HepG2 (cell line): ENCODE data around the gene AXDND1. TPM values are rescaled to one million over a fixed set of nuclear protein-coding genes. Genes with fewer than 3 reads are reported as not detected.

Experiments
- DBP ChIP-seq: sonication (generic); formaldehyde crosslinking; IDR thresholded peaks from 2 replicates; pipeline ENCODE4 v1.4.0; 2020; ENCODE audit warnings: missing genetic modification reagents; ENCODE audit errors: not compliant biosample characterization
- DMAP1 ChIP-seq: IDR thresholded peaks from 2 replicates; pipeline ENCODE4 v1.6.1; 2016
- HHEX ChIP-seq: IDR thresholded peaks from 2 replicates; pipeline ENCODE4 v1.6.1; 2016; ENCODE audit warnings: control low read depth
- HIC2 ChIP-seq: sonication (generic); formaldehyde crosslinking; IDR thresholded peaks from 2 replicates; pipeline ENCODE4 v1.9.0; 2022; ENCODE audit warnings: low read depth, missing genetic modification reagents
- HMG20A ChIP-seq: IDR thresholded peaks from 2 replicates; pipeline ENCODE4 v1.6.1; 2016; ENCODE audit warnings: borderline replicate concordance
- MATR3 ChIP-seq: sonication (generic); formaldehyde crosslinking; IDR thresholded peaks from 2 replicates; pipeline ENCODE4 v1.4.0; 2020; ENCODE audit warnings: missing genetic modification reagents
- MYPOP ChIP-seq: sonication (generic); formaldehyde crosslinking; IDR thresholded peaks from 2 replicates; pipeline ENCODE4 v1.8.1; 2023; ENCODE audit warnings: mild to moderate bottlenecking, moderate library complexity, missing genetic modification reagents
- NAIF1 ChIP-seq: sonication (generic); formaldehyde crosslinking; IDR thresholded peaks from 2 replicates; pipeline ENCODE4 v1.5.0; 2020; ENCODE audit warnings: mild to moderate bottlenecking, missing genetic modification reagents, borderline replicate concordance
- NONO ChIP-seq, 2 experiments: fragments of 450-650 bp in 1 of 2; sonication (generic) in 1 of 2; formaldehyde crosslinking in 1 of 2; IDR thresholded peaks in 1 of 2; conservative IDR thresholded peaks in 1 of 2; 2 replicates each; pipeline versions ENCODE4 v1.6.1 to v1.8.0; 2017 to 2022; ENCODE audit warnings: mild to moderate bottlenecking in 1 of 2, missing genetic modification reagents in 1 of 2, moderate library complexity in 1 of 2
- PAF1 ChIP-seq: IDR thresholded peaks from 2 replicates; pipeline ENCODE4 v1.6.1; 2016; ENCODE audit warnings: missing genetic modification reagents, missing compliant biosample characterization
- RAD21 ChIP-seq: fragments of 450-650 bp; formaldehyde crosslinking; IDR thresholded peaks from 2 replicates; pipeline ENCODE4 v1.5.0; 2020; ENCODE audit warnings: mild to moderate bottlenecking
- SKI ChIP-seq: fragments of 450-650 bp; IDR thresholded peaks from one replicate; pipeline ENCODE4 v1.6.1; 2018; ENCODE audit warnings: mild to moderate bottlenecking; ENCODE audit not compliant: partially characterized antibody
- SMARCE1 ChIP-seq: fragments of 450-650 bp; IDR thresholded peaks from 2 replicates; pipeline ENCODE4 v1.6.1; 2017; ENCODE audit warnings: borderline replicate concordance
- SP140L ChIP-seq: sonication (generic); formaldehyde crosslinking; IDR thresholded peaks from 2 replicates; pipeline ENCODE4 v1.4.0; 2020; ENCODE audit warnings: missing genetic modification reagents, borderline replicate concordance
- ZBTB37 ChIP-seq: sonication (generic); formaldehyde crosslinking; IDR thresholded peaks from 2 replicates; pipeline ENCODE4 v1.4.0; 2020; ENCODE audit warnings: mild to moderate bottlenecking, missing genetic modification reagents
- ZBTB44 ChIP-seq: sonication (generic); formaldehyde crosslinking; IDR thresholded peaks from 2 replicates; pipeline ENCODE4 v1.4.0; 2020; ENCODE audit warnings: missing genetic modification reagents
- ZBTB7B ChIP-seq: sonication (generic); formaldehyde crosslinking; IDR thresholded peaks from 2 replicates; pipeline ENCODE4 v1.4.0; 2020; ENCODE audit warnings: missing genetic modification reagents
- ZFP62 ChIP-seq: sonication (generic); formaldehyde crosslinking; IDR thresholded peaks from 2 replicates; pipeline ENCODE4 v1.4.0; 2020; ENCODE audit warnings: missing genetic modification reagents
- ZFP82 ChIP-seq: sonication (generic); formaldehyde crosslinking; IDR thresholded peaks from 2 replicates; pipeline ENCODE4 v1.5.1; 2020; ENCODE audit warnings: mild to moderate bottlenecking, missing genetic modification reagents, borderline replicate concordance
- ZNF768 ChIP-seq: sonication (generic); formaldehyde crosslinking; IDR thresholded peaks from 2 replicates; pipeline ENCODE4 v1.4.0; 2020; ENCODE audit warnings: missing genetic modification reagents
- ZSCAN20 ChIP-seq: sonication (generic); formaldehyde crosslinking; IDR thresholded peaks from 2 replicates; pipeline ENCODE4 v1.4.0; 2020; ENCODE audit warnings: missing genetic modification reagents, mild to moderate bottlenecking, borderline replicate concordance
- polyA plus RNA-seq, 8 experiments: library from polyadenylated mRNA; depleted of rRNA in 3 of 8; stranded (reverse) in 7 of 8; unstranded in 1 of 8; fragments of >200 nt; fragmentation: Illumina TruSeq in 4 of 8; extraction: Trizol in 4 of 8; gene quantifications; 2 replicates each; pipeline versions ENCODE4 v1.2.1 to v1.2.3, GENCODE V29; 2011 to 2016; ENCODE audit warnings: low read depth in 4 of 8, missing spikeins in 1 of 8, mixed read lengths in 1 of 8; ENCODE audit not compliant: insufficient read depth in 1 of 8
- total RNA-seq, 5 experiments: library from RNA; depleted of rRNA; stranded (reverse); fragments of >200 nt; fragmentation: Illumina TruSeq; extraction: Trizol; gene quantifications; 2 replicates each; pipeline ENCODE4 v1.2.3, GENCODE V29; 2016; ENCODE audit warnings: low read depth in 1 of 5

Gene AXDND1
- total and polyA plus RNA-seq, 2 of the 13 experiments (the other 11 are each of a cell fraction or from before 2014, with no cell fraction given) = 0.15 to 0.40 TPM

- TF ChIP-seq ZFP82 (CRISPR knock-in tag) (no peak; the same call in 1 of the 2 replicates), DBP (CRISPR knock-in tag) (no peak), NAIF1 (CRISPR knock-in tag) (no peak), SMARCE1 (no peak), ZBTB44 (CRISPR knock-in tag) (no peak), ZNF768 (no peak), HMG20A (no peak), MATR3 (no peak), MYPOP (no peak; the same call in 1 of the 2 replicates), ZFP62 (CRISPR knock-in tag) (no peak), ZBTB37 (CRISPR knock-in tag) (no peak), PAF1 (no peak), SKI (no peak), DMAP1 (CRISPR knock-in tag) (peak; percentile 81; the same call in 1 of the 2 replicates), SP140L (no peak), NONO (IDR thresholded peaks at IDR 0.05) (no peak), NONO (CRISPR knock-in tag; conservative IDR thresholded peaks at IDR 0.05) (0 out of 2 replicates have a peak, but pooled peaks have one; percentile 41), RAD21 (CRISPR knock-in tag) (no peak), HIC2 (CRISPR knock-in tag) (no peak), ZBTB7B (peak; percentile 72; the same call in 1 of the 2 replicates), HHEX (CRISPR knock-in tag) (no peak), ZSCAN20 (CRISPR knock-in tag) (no peak)
Observed at GRCh38 chr1:179365342-179366092, at the start of gene AXDND1 (continued).
